IMR-90 (cell line): Measurements from ENCODE around the gene SLC8A1.

Source experiments
- BHLHE40 ChIP-seq: fragments of 150-350 bp; IDR thresholded peaks from 2 replicates; pipeline ENCODE4 v1.6.1; 2016; ENCODE audit warnings: mild to moderate bottlenecking, low read depth, low read length
- CTCF ChIP-seq: conservative IDR thresholded peaks from 2 replicates; pipeline ENCODE4 v1.5.1; 2012; ENCODE audit warnings: mild to moderate bottlenecking, low read depth, low read length, improper control_type of control experiment
- ELK1 ChIP-seq: fragments of 150-350 bp; IDR thresholded peaks from 2 replicates; pipeline ENCODE4 v1.6.1; 2016; ENCODE audit warnings: low read depth, mild to moderate bottlenecking, low read length, moderate library complexity, borderline replicate concordance
- RAD21 ChIP-seq: IDR thresholded peaks from 2 replicates; pipeline ENCODE4 v1.6.1; 2012; ENCODE audit warnings: low read length, improper control_type of control experiment
- RFX5 ChIP-seq: IDR thresholded peaks from 2 replicates; pipeline ENCODE4 v1.8.0; 2012; ENCODE audit warnings: low read depth, mild to moderate bottlenecking, low read length, moderate library complexity
- SMC3 ChIP-seq: fragments of 150-350 bp; IDR thresholded peaks from 2 replicates; pipeline ENCODE4 v1.6.1; 2016; ENCODE audit warnings: low read depth, mild to moderate bottlenecking, antibody characterized with exemption, low read length, moderate library complexity
- TF ChIP-seq, protein P1 (sequence below): fragments of 150-350 bp; IDR thresholded peaks from 2 replicates; pipeline ENCODE4 v1.6.1; 2017; ENCODE audit warnings: mild to moderate bottlenecking, antibody characterized with exemption, low read length, low read depth

DNA sequence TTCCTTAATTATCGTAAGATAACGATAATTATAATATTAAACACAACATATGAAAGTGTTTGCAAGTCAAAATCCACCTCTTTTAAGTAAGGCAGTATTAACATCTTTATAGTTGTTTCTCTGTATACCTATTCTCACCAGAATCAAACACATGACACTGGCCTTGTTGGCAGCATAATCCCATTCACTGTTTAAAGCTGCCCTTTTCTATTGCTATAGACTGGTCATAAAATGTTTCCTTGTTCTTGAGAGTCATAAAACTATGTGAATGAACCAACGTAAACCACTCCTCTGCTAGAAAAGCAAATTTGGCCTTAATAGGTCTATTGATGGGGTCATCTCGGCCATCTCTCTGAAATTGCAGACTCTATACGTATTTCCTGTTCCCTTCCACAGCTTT lies 293.1 kb downstream of the SLC8A1 start:
- TF ChIP-seq CTCF (no peak), RFX5 (no peak), RAD21 (no peak), BHLHE40 (no peak), SMC3 (no peak), ELK1 (no peak)
- TF ChIP-seq, protein P1, sequence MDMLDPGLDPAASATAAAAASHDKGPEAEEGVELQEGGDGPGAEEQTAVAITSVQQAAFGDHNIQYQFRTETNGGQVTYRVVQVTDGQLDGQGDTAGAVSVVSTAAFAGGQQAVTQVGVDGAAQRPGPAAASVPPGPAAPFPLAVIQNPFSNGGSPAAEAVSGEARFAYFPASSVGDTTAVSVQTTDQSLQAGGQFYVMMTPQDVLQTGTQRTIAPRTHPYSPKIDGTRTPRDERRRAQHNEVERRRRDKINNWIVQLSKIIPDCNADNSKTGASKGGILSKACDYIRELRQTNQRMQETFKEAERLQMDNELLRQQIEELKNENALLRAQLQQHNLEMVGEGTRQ = no peak
